Measurements from ENCODE around the gene GAS7. TPM values are rescaled to one million over a fixed set of nuclear protein-coding genes. Genes with fewer than 3 reads are reported as not detected.

GAS7 gene
- polyA plus RNA-seq, 3 donors = 13.0 to 16.9 (median 16.9) TPM

- DNase-seq (ENCODE audit: extremely low read depth in 1 of 11, low read depth in 9 of 11, low spot score in 4 of 11) = no peak
These were observed 15.6 kb downstream of the GAS7 start for GRCh38 chr17:10182785-10183184.

DNA sequence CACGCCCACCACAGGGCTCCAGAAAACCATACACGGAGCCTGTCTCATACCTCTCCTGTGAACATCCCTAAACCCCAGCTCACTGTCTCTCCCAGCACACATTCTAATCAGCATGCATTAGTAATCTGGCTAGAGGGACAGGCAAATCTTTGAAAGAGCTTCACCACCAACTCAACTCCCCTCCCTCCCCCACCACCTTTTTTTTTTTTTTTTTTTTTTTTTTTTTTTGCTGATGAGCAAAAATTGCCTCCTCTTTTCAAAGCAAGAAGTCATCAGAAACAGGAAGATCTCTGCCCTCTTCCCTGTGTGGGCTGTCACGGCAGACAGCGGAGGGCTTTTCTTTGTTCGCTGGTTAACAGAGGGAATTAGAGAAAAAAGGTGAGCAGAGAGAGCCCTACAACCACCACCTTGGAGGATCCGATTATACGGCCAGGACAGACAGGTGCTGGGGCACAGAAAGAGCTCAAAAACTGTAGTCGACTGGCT lies 19.9 kb downstream of the GAS7 start:
- no peak for DNase-seq (ENCODE audit: extremely low read depth in 1 of 11, low read depth in 9 of 11, low spot score in 4 of 11)

GRCh38 chr17:10177913-10178505 lies 20.4 kb downstream of the GAS7 start:
- DNase-seq (ENCODE audit: extremely low read depth in 1 of 11, low read depth in 9 of 11, low spot score in 4 of 11) = no peak

- no peak for DNase-seq (ENCODE audit: extremely low read depth in 1 of 11, low read depth in 9 of 11, low spot score in 4 of 11)
These were observed 21.1 kb downstream of the GAS7 start for GRCh38 chr17:10177131-10177912.

GRCh38 chr17:10173913-10174312 lies 24.5 kb downstream of the GAS7 start:
- DNase-seq (ENCODE audit: extremely low read depth in 1 of 11, low read depth in 9 of 11, low spot score in 4 of 11) = no peak

GRCh38 chr17:10172778-10173177 lies 25.6 kb downstream of the GAS7 start:
- DNase-seq (ENCODE audit: extremely low read depth in 1 of 11, low read depth in 9 of 11, low spot score in 4 of 11) = no peak

GRCh38 chr17:10172241-10172741 lies 26.1 kb downstream of the GAS7 start:
- DNase-seq (ENCODE audit: extremely low read depth in 1 of 11, low read depth in 9 of 11, low spot score in 4 of 11) = no peak

GRCh38 chr17:10171581-10171981 lies 26.8 kb downstream of the GAS7 start:
- no peak for DNase-seq (ENCODE audit: extremely low read depth in 1 of 11, low read depth in 9 of 11, low spot score in 4 of 11)

- DNase-seq (ENCODE audit: extremely low read depth in 1 of 11, low read depth in 9 of 11, low spot score in 4 of 11) = no peak
These were observed 27.3 kb downstream of the GAS7 start for GRCh38 chr17:10171122-10171571.

DNA sequence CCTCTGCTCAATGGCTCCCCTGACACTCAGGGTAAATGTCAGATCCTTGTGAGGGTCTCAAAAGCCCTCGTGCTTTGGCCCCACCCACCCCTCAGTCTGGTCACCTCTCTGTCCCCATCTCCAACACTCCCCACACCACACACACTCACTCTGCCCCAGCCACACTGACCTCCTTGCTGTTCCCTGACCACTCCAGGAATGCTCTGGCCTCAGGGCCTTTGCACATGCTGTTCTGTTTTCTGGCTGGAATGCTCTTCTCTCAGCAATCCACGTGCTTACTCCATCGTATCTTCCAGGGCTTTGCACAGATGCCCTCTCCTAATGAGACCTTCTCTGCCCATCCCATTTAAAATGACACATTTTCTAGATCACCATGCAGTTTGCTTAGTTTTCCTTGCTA lies 28.2 kb downstream of the GAS7 start:
- no peak for DNase-seq (ENCODE audit: extremely low read depth in 1 of 11, low read depth in 9 of 11, low spot score in 4 of 11)

GRCh38 chr17:10169290-10169689 lies 29.1 kb downstream of the GAS7 start:
- DNase-seq (ENCODE audit: extremely low read depth in 1 of 11, low read depth in 9 of 11, low spot score in 4 of 11) = no peak

DNA sequence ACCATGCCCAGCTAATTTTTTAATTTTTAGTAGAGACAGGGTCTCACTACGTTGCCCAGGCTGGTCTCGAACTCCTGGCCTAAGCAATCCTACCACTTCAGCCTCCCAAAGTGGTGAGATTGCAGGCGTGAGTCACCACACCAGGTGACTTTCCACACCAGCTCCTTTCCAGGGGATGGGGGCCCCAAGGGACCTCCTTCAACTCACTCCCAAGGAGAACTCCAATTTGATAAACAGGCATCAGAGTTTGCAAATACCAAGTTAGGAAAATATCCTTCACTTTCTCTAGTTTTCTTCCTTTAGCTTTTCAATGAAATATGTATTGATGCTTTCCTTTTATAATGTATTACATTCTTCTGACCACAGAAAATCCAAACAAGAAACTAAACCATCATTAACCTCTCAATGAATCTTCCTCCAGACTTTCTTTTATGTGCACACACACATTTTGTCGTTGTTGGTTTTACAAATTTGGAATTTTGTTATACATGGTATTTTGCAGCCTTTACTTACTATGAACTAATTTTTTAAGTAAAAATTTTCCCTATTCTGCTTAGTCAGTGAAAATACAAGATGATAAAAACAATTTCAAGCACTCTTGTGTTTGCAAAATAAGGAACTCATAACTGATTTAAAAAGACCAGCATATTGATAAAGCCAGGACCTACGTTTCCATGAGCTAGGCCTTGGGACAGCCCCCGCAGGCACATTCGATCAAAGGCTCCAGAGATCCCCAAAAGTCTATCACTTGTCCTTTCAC lies 32.0 kb downstream of the GAS7 start:
- DNase-seq (ENCODE audit: extremely low read depth in 1 of 11, low read depth in 9 of 11, low spot score in 4 of 11) = no peak

DNA sequence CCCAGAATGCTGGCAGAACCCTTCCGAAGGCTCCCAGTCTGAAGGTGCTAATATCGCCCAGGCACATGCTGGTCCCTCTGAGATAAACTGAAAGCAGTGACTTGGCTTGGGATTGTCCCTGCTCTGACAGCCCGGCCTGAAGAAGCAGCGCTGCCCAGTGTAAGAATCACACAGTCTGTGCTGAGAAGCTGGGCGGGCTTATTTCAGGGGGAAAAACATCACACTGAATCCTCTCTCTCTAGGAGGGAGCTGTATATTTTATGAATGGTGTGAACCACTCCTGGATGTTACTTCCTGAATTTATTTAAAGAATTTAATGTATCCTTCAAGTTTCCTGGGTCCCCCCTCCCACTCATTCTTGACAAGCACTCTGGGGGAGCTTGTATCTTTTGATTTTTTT lies 36.3 kb downstream of the GAS7 start:
- no peak for DNase-seq (ENCODE audit: extremely low read depth in 1 of 11, low read depth in 9 of 11, low spot score in 4 of 11)

GRCh38 chr17:10161386-10161785 lies 37.0 kb downstream of the GAS7 start:
- DNase-seq (ENCODE audit: extremely low read depth in 1 of 11, low read depth in 9 of 11, low spot score in 4 of 11) = no peak

- DNase-seq (ENCODE audit: extremely low read depth in 1 of 11, low read depth in 9 of 11, low spot score in 4 of 11) = no peak
These were observed 41.3 kb downstream of the GAS7 start for GRCh38 chr17:10156948-10157607.

- DNase-seq (ENCODE audit: extremely low read depth in 1 of 11, low read depth in 9 of 11, low spot score in 4 of 11) = no peak
These were observed 41.8 kb downstream of the GAS7 start for GRCh38 chr17:10156599-10156947.

DNA sequence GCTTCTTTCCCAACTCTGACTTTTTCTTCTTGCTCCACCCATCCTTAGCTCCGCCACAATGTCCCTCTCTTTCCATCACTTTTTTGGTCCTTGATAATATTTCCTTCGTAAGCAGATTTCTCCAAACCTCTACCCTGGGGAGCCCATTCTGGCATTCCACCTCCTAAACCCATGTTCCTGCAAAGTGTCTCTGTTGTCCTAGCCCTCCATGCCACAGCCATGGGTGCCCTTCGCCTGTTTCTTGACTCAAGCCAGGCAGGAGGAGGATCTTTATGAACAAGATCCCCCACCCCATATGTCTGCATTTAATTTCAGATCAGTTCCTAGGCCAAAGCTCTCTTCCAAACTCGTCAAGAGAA lies 42.4 kb downstream of the GAS7 start:
- DNase-seq (ENCODE audit: extremely low read depth in 1 of 11, low read depth in 9 of 11, low spot score in 4 of 11) = no peak

GRCh38 chr17:10155371-10156076 lies 42.9 kb downstream of the GAS7 start:
- DNase-seq (ENCODE audit: extremely low read depth in 1 of 11, low read depth in 9 of 11, low spot score in 4 of 11) = no peak

All from renal cortex interstitium (tissue), 11 donors.